ENCODE results near the gene TOGARAM2.

Gene TOGARAM2

DNA sequence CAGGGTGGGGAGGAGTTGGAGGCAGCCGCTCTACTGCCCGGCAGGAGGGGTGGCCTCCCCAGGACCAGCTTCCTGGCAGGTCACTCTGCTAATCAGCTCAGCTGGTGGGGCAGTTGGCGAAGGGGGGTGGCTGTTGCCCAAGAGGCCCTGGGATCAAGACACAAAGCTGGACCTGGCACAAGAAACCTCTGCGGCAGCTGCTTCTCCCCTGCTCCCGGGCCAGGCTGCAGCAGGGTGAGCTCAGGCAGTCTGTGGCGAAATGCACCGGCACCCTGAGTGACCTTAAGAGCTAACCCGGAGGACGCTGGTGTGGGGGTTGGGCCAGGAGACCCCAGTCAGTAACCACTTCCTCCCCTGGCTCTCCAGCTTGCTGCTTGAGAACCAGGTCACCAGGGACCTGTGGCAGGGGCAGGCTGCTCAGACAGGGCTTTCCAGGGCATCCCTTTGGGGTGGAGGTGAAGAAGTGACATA is 31.1 kb downstream of the TOGARAM2 start:
- Histone ChIP-seq H3K27ac (ENCODE audit: low read depth, low read length) (no peak overlapping the region), H3K36me3 (ENCODE audit: control insufficient read depth, insufficient read depth, low read length) (no peaks in the 10 kb centered on the region), H3K9ac (ENCODE audit: low read depth, low read length) (no peak overlapping the region), H3K27me3 (ENCODE audit: control insufficient read depth, insufficient read depth, low read length) (no peaks in the 10 kb centered on the region), H3K4me3 (ENCODE audit: low read depth, low read length) (no peak overlapping the region), H3K4me1 (ENCODE audit: control insufficient read depth, insufficient read depth, low read length) (peaks cover 12% of the 10 kb centered on the region), H3K9me3 (ENCODE audit: control insufficient read depth, insufficient read depth, low read length) (no peaks in the 10 kb centered on the region)

DNA sequence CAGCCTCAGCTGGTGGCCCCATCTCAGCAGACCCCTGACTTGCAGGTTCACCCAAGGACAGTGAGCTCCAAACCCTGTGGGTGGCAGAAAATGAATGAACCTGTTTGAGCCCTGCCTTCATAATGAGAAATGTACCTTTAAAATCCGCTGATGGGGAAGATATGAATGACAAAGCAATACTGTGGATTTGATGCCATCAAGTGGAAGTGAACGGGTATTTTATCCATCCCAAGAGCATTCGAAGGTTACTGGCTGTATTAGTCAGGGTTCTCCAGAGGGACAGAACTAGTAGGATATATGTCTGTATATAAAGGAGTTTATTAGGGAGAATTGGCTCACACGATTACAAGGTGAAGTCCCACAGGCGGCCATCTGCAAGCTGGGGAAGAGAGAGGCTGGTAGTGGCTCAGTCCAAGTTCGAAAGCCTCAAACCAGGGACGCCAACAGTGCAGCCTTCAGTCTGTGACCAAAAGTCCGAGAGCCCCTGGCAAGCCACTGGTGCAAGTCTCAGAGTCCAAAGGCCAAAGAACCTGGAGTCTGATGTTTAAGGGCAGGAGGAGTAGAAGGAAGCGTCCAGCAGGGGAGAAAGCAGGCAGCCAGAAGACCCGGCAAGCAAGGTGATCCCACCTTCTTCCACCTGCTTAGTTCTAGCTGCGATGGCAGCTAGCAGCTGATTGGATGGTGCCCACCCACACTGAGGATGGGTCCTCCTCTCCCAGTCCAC is 32.1 kb downstream of the TOGARAM2 start:
- no peak overlapping the region for H3K4me3 ChIP-seq (ENCODE audit: low read depth, low read length)
- H3K4me1 ChIP-seq (ENCODE audit: control insufficient read depth, insufficient read depth, low read length), result peaks cover 12% of the 10 kb centered on the region
- no peak overlapping the region for H3K9ac ChIP-seq (ENCODE audit: low read depth, low read length)
- H3K9me3 ChIP-seq (ENCODE audit: control insufficient read depth, insufficient read depth, low read length), result no peaks in the 10 kb centered on the region
- no peaks in the 10 kb centered on the region for H3K36me3 ChIP-seq (ENCODE audit: control insufficient read depth, insufficient read depth, low read length)
- no peak overlapping the region for H3K27ac ChIP-seq (ENCODE audit: low read depth, low read length)
- H3K27me3 ChIP-seq (ENCODE audit: control insufficient read depth, insufficient read depth, low read length), result no peaks in the 10 kb centered on the region

DNA sequence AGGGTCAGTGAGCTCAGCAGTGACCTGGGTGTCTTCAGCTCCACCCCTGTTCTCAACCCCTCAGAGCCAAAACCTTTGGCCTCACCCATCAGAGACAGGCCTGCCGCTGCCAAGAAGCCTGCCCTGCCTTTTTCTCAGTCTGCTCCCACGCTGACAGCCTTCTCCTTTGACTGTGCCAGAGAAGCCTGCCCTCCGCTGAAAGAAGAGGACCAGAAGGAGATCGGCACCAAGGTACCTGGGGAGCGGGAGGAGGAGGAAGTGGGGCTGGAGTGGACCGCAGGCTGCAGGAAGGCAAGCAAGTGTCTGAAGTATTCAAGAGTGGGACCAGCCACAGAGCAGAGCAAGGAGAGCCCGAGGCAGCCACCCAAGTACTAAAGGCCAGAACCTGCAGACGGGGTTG is 33.2 kb downstream of the TOGARAM2 start:
- H3K4me3 ChIP-seq (ENCODE audit: low read depth, low read length), result no peak overlapping the region
- H3K36me3 ChIP-seq (ENCODE audit: control insufficient read depth, insufficient read depth, low read length), result no peaks in the 10 kb centered on the region
- H3K4me1 ChIP-seq (ENCODE audit: control insufficient read depth, insufficient read depth, low read length), result peaks cover 12% of the 10 kb centered on the region
- no peaks in the 10 kb centered on the region for H3K27me3 ChIP-seq (ENCODE audit: control insufficient read depth, insufficient read depth, low read length)
- H3K9ac ChIP-seq (ENCODE audit: low read depth, low read length), result no peak overlapping the region
- H3K27ac ChIP-seq (ENCODE audit: low read depth, low read length), result no peak overlapping the region
- H3K9me3 ChIP-seq (ENCODE audit: control insufficient read depth, insufficient read depth, low read length), result no peaks in the 10 kb centered on the region

DNA sequence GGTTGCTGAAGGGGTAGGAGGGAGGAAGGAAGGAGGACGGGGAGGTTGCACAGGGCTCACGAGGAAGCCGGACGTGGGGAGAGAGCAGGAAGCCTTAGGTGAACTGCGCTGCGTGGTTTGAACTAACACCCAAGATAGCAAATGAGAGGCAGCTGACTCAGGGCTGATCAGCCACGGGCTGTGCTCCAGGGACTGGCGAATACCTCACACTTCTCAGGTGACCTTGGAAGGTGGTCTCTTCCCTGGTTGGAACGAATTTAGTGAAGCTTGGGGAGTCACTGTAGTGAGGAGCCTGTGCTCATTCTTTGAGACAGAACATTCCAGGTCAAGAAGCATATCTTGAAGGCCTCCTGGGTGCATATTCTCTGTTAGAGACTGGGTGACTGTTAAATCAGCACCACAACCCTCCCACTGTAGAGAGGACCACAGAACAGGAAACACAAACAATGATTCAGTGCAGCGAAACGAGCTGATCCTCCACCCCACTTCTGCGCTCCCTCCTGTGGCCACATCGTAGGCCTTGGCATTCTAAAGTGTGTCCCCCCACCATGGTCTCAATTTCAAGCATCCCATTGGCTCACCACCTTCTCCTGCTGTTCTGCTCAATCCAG is 33.8 kb downstream of the TOGARAM2 start:
- no peaks in the 10 kb centered on the region for H3K27me3 ChIP-seq (ENCODE audit: control insufficient read depth, insufficient read depth, low read length)
- peaks cover 12% of the 10 kb centered on the region for H3K4me1 ChIP-seq (ENCODE audit: control insufficient read depth, insufficient read depth, low read length)
- H3K9me3 ChIP-seq (ENCODE audit: control insufficient read depth, insufficient read depth, low read length), result no peaks in the 10 kb centered on the region
- no peak overlapping the region for H3K4me3 ChIP-seq (ENCODE audit: low read depth, low read length)
- H3K36me3 ChIP-seq (ENCODE audit: control insufficient read depth, insufficient read depth, low read length), result no peaks in the 10 kb centered on the region
- no peak overlapping the region for H3K9ac ChIP-seq (ENCODE audit: low read depth, low read length)
- H3K27ac ChIP-seq (ENCODE audit: low read depth, low read length), result no peak overlapping the region

DNA sequence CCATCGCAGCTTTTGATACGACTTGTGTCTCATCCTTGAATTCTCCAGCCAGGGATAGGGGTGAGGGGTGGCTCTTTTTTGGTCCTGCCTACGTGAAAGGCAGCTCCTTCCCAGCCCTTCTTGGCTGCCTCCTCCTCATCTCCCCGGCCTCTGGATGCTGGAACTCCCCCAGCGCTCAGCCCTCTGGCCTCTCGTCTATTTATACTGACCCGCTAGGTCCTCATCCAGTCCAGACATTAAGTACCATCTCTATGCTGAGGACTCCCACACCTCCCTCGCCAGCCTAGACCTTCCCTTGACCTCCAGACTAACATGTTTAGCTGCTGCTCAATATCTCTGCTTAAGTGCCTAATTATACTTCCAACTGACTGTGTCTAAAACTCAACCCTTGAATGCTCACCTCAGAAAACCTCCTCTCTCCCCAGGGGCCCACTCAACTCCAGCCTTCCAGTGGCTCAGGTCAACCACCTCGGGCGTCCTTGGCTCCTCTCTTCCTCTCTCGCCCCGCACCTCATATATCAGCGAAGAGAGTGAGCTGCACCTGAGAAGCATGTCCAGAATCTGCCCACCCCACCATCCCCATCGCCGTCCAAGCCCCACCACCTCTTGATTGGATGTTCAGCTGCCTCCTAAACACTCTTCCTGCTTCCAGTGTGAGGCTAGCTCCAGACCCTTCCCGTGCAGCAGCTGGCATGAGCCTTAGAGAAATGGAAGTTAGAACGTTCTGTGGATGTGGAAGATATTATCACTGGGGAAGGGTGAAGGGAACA is 34.8 kb downstream of the TOGARAM2 start:
- H3K4me3 ChIP-seq (ENCODE audit: low read depth, low read length), result no peak overlapping the region
- H3K4me1 ChIP-seq (ENCODE audit: control insufficient read depth, insufficient read depth, low read length), result peaks cover 9% of the 10 kb centered on the region
- H3K9ac ChIP-seq (ENCODE audit: low read depth, low read length), result no peak overlapping the region
- H3K27ac ChIP-seq (ENCODE audit: low read depth, low read length), result no peak overlapping the region
- no peaks in the 10 kb centered on the region for H3K9me3 ChIP-seq (ENCODE audit: control insufficient read depth, insufficient read depth, low read length)
- no peaks in the 10 kb centered on the region for H3K36me3 ChIP-seq (ENCODE audit: control insufficient read depth, insufficient read depth, low read length)
- H3K27me3 ChIP-seq (ENCODE audit: control insufficient read depth, insufficient read depth, low read length), result no peaks in the 10 kb centered on the region

DNA sequence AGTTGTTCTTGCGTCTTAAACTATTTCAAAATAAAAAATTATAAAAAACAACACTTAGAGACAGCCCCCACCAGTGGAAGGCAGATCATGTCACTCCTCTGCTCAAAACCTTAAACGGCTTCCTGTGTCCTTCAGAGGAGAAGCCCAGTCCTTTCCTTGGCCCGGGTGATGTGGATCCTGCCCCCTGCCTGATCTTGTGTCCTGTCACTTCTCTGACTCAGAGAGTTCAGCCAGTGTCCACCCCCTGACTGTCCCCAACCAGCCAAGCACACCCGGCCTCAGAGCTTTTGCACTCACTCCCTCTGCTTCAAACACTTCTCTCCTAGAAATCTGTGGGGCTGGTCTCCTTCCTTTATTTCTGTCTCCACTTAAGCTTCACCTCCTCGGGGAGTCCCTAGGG is 35.4 kb downstream of the TOGARAM2 start:
- Histone ChIP-seq H3K27me3 (ENCODE audit: control insufficient read depth, insufficient read depth, low read length) (no peaks in the 10 kb centered on the region), H3K27ac (ENCODE audit: low read depth, low read length) (no peak overlapping the region), H3K36me3 (ENCODE audit: control insufficient read depth, insufficient read depth, low read length) (no peaks in the 10 kb centered on the region), H3K4me1 (ENCODE audit: control insufficient read depth, insufficient read depth, low read length) (peaks cover 2% of the 10 kb centered on the region; the same call in 1 of the 2 replicates), H3K9ac (ENCODE audit: low read depth, low read length) (no peak overlapping the region), H3K9me3 (ENCODE audit: control insufficient read depth, insufficient read depth, low read length) (no peaks in the 10 kb centered on the region), H3K4me3 (ENCODE audit: low read depth, low read length) (no peak overlapping the region)

DNA sequence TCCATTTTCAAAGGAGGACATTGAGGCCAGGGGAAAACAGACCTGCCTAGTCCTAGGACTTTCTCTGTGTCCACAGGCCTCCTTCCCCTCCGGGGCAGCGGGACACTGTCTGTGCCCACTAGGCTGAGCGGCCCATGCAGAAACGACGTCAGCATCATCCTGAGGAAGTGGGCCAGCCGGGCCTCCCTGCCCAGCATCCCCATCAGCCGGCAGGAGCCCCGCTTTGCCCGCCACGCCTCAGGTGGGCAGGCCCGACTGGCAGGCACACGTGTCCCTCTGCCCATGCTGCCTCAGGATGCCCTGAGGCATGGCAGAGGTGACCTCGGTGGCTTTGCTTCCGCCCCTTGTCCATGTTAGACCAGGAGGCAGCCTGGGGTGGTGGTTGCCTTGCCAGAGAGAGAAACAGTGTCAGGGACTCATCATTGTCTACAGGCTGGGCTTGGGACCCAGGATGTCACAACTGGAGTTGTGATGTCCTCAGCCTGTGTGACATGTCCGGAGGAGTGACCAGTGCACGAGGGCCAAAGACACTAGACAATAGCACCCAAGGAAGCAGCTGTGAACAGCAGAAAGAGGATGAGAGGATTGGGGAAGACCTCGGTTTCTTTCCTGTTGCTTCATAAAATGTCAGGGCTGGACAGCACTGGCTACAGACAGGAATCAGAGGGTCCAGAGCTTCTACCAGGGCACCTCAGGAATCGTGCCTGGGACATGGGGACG is 36.8 kb downstream of the TOGARAM2 start:
- no peak overlapping the region for H3K4me3 ChIP-seq (ENCODE audit: low read depth, low read length)
- no peaks in the 10 kb centered on the region for H3K27me3 ChIP-seq (ENCODE audit: control insufficient read depth, insufficient read depth, low read length)
- no peaks in the 10 kb centered on the region for H3K4me1 ChIP-seq (ENCODE audit: control insufficient read depth, insufficient read depth, low read length)
- no peaks in the 10 kb centered on the region for H3K9me3 ChIP-seq (ENCODE audit: control insufficient read depth, insufficient read depth, low read length)
- H3K9ac ChIP-seq (ENCODE audit: low read depth, low read length), result no peak overlapping the region
- H3K36me3 ChIP-seq (ENCODE audit: control insufficient read depth, insufficient read depth, low read length), result no peaks in the 10 kb centered on the region
- H3K27ac ChIP-seq (ENCODE audit: low read depth, low read length), result no peak overlapping the region

DNA sequence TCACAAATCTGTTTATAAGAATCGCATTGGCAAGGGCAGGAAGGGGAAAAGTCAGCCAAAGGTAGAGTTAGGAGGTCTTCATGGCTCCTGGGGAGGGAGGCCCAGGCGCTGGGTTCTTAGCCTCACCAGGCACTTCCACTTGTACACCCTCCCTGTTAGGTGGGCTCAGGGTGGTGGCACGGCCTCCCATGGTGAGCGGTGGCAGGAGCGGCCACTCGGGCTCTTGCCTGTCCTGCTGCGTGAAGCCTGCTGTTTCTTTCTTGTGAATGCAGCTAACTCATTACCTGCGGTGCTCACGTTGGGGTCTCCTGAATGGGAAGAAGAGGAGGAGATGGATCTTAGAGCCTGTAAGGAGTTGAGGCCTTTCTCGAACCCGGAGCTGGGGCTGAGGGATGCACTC is 40.8 kb downstream of the TOGARAM2 start:
- H3K27ac ChIP-seq (ENCODE audit: low read depth, low read length), result no peak overlapping the region
- H3K36me3 ChIP-seq (ENCODE audit: control insufficient read depth, insufficient read depth, low read length), result no peaks in the 10 kb centered on the region
- no peak overlapping the region for H3K4me3 ChIP-seq (ENCODE audit: low read depth, low read length)
- H3K27me3 ChIP-seq (ENCODE audit: control insufficient read depth, insufficient read depth, low read length), result no peaks in the 10 kb centered on the region
- no peak overlapping the region for H3K9ac ChIP-seq (ENCODE audit: low read depth, low read length)
- H3K9me3 ChIP-seq (ENCODE audit: control insufficient read depth, insufficient read depth, low read length), result no peaks in the 10 kb centered on the region
- no peaks in the 10 kb centered on the region for H3K4me1 ChIP-seq (ENCODE audit: control insufficient read depth, insufficient read depth, low read length)

DNA sequence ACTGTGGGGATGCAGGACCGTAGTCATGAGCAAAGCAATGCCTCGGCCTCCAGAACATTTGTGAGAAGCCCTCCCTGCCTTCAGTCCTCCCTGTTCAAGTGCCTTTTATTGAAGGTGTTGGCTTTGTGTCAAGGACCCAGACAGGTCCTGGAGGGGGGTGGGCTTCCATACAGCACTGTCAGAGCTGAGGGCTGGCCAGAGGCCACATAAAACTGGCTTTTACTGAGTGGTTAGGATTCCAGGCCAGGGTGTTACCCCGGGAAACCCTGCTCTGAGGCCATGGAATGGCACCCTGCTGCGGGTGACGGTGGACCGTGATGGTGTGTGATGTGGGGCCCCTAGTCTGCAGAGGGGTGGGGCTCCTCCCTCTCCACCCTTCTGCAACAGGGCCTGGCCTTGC is 41.6 kb downstream of the TOGARAM2 start:
- H3K4me3 ChIP-seq (ENCODE audit: low read depth, low read length), result no peak overlapping the region
- no peaks in the 10 kb centered on the region for H3K27me3 ChIP-seq (ENCODE audit: control insufficient read depth, insufficient read depth, low read length)
- H3K4me1 ChIP-seq (ENCODE audit: control insufficient read depth, insufficient read depth, low read length), result no peaks in the 10 kb centered on the region
- H3K36me3 ChIP-seq (ENCODE audit: control insufficient read depth, insufficient read depth, low read length), result no peaks in the 10 kb centered on the region
- no peak overlapping the region for H3K27ac ChIP-seq (ENCODE audit: low read depth, low read length)
- no peak overlapping the region for H3K9ac ChIP-seq (ENCODE audit: low read depth, low read length)
- no peaks in the 10 kb centered on the region for H3K9me3 ChIP-seq (ENCODE audit: control insufficient read depth, insufficient read depth, low read length)

DNA sequence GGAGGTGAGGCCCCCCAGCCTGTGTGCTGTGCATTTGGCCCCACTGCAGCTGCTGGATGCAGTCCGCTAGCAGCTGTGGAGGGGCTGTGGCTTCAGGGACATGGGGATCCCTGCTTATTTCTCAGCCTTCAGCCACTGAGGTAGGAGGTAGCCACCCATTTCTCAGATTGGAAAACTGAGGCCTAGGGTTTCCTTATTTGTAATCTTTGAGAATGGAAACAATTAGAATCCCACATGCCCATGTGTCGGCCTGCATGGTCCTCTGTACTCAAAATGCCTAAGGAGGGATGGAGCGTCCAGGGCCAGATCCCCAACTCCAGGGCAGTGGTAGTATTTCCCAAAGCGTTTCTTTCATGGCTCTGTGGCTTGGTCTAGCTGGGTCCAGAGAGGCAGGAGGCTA is 42.1 kb downstream of the TOGARAM2 start:
- Histone ChIP-seq H3K27ac (ENCODE audit: low read depth, low read length) (no peak overlapping the region), H3K27me3 (ENCODE audit: control insufficient read depth, insufficient read depth, low read length) (no peaks in the 10 kb centered on the region), H3K4me3 (ENCODE audit: low read depth, low read length) (no peak overlapping the region), H3K9ac (ENCODE audit: low read depth, low read length) (no peak overlapping the region), H3K9me3 (ENCODE audit: control insufficient read depth, insufficient read depth, low read length) (no peaks in the 10 kb centered on the region), H3K36me3 (ENCODE audit: control insufficient read depth, insufficient read depth, low read length) (no peaks in the 10 kb centered on the region), H3K4me1 (ENCODE audit: control insufficient read depth, insufficient read depth, low read length) (no peaks in the 10 kb centered on the region)
